WTC11 (cell line): Measurements from ENCODE around the gene DSTN. TPM values are rescaled to one million over a fixed set of nuclear protein-coding genes. Genes with fewer than 3 reads are reported as not detected.

ENCODE experiments used
- ATAC-seq: fragments of 200-7000 bp; cut with Tn5 transposase; 2 replicates; pipeline ENCODE4 v1.10.0; 2021; ENCODE audit warnings: mild to moderate bottlenecking, moderate library complexity
- CTCF ChIA-PET: fragments of 300-600 bp; sonication (Branson Sonifier 250); formaldehyde crosslinking; loops from one replicate; lab custom pipeline; 2021; ENCODE audit warnings: antibody characterized with exemption; lab: Charles Lee
- POLR2A ChIA-PET: fragments of 350-600 bp; sonication (Branson Sonifier 250); formaldehyde crosslinking; loops from one replicate; lab custom pipeline; 2021; ENCODE audit warnings: antibody characterized with exemption; lab: Charles Lee
- DNase-seq: peaks from one replicate; pipeline ENCODE4 v3.0.0; 2021; ENCODE audit warnings: low spot score
- H3K27ac Mint-ChIP-seq: 2 replicates; pipeline ENCODE4 v1.8.0; 2021; ENCODE audit warnings: mixed read lengths
- H3K27me3 Mint-ChIP-seq: 2 replicates; pipeline ENCODE4 v1.8.0; 2021; ENCODE audit warnings: low read depth, mild to moderate bottlenecking, moderate library complexity, mixed read lengths
- H3K36me3 Mint-ChIP-seq: 2 replicates; pipeline ENCODE4 v1.8.0; 2021; ENCODE audit warnings: mixed read lengths
- H3K4me1 Mint-ChIP-seq: 2 replicates; pipeline ENCODE4 v1.8.0; 2022; ENCODE audit warnings: mixed read lengths
- H3K4me3 Mint-ChIP-seq: 2 replicates; pipeline ENCODE4 v1.8.0; 2021; ENCODE audit warnings: mild to moderate bottlenecking, moderate library complexity, mixed read lengths
- H3K9me3 Mint-ChIP-seq: 2 replicates; pipeline ENCODE4 v1.8.0; 2021; ENCODE audit warnings: mixed read lengths
- CREM ChIP-seq: sonication (generic); formaldehyde crosslinking; IDR thresholded peaks from 2 replicates; pipeline ENCODE4 v1.8.1; 2022; ENCODE audit warnings: mild to moderate bottlenecking, missing genetic modification reagents, moderate library complexity
- FOXJ3 ChIP-seq: sonication (generic); formaldehyde crosslinking; IDR thresholded peaks from 2 replicates; pipeline ENCODE4 v1.9.0; 2021; ENCODE audit warnings: missing genetic modification reagents, mild to moderate bottlenecking, borderline replicate concordance
- MYBL2 ChIP-seq: sonication (generic); formaldehyde crosslinking; IDR thresholded peaks from 2 replicates; pipeline ENCODE4 v1.8.1; 2023; ENCODE audit warnings: mild to moderate bottlenecking, moderate library complexity, missing genetic modification reagents
- NFATC4 ChIP-seq: fragments of 250-450 bp; sonication (Bioruptor Pico); IDR thresholded peaks from 2 replicates; pipeline ENCODE4 v1.9.0; 2021; ENCODE audit warnings: mild to moderate bottlenecking
- NFYB ChIP-seq: sonication (generic); formaldehyde crosslinking; conservative IDR thresholded peaks from 2 replicates; pipeline ENCODE4 v1.8.0; 2022; ENCODE audit warnings: low read depth, missing genetic modification reagents
- NR1H2 ChIP-seq: sonication (generic); formaldehyde crosslinking; IDR thresholded peaks from 2 replicates; pipeline ENCODE4 v1.9.0; 2021; ENCODE audit warnings: mild to moderate bottlenecking, moderate library complexity, missing genetic modification reagents
- SOX15 ChIP-seq: fragments of 250-450 bp; sonication (Bioruptor Pico); IDR thresholded peaks from 2 replicates; pipeline ENCODE4 v1.9.0; 2021; ENCODE audit warnings: mild to moderate bottlenecking
- TP53 ChIP-seq: sonication (generic); formaldehyde crosslinking; IDR thresholded peaks from 2 replicates; pipeline ENCODE4 v1.8.1; 2023; ENCODE audit warnings: mild to moderate bottlenecking, missing genetic modification reagents
- ZNF219 ChIP-seq: sonication (generic); formaldehyde crosslinking; IDR thresholded peaks from 2 replicates; pipeline ENCODE4 v1.8.0; 2023; ENCODE audit warnings: missing genetic modification reagents, mild to moderate bottlenecking, borderline replicate concordance
- ZNF317 ChIP-seq: sonication (generic); formaldehyde crosslinking; IDR thresholded peaks from 2 replicates; pipeline ENCODE4 v1.8.1; 2023; ENCODE audit warnings: low read depth, mild to moderate bottlenecking, moderate library complexity, missing genetic modification reagents, borderline replicate concordance
- total RNA-seq: library from RNA; stranded (reverse); gene quantifications from 3 replicates; pipeline ENCODE4 v1.2.3, GENCODE V29; 2021
- TF ChIP-seq, protein P1 (sequence below): fragments of 250-450 bp; sonication (Bioruptor Pico); IDR thresholded peaks from 2 replicates; pipeline ENCODE4 v2.1.2; 2022; ENCODE audit warnings: mild to moderate bottlenecking, moderate library complexity
- TF ChIP-seq, protein P2 (sequence below): sonication (generic); formaldehyde crosslinking; IDR thresholded peaks from 2 replicates; pipeline ENCODE4 v1.8.0; 2023; ENCODE audit warnings: missing genetic modification reagents, mild to moderate bottlenecking, borderline replicate concordance
- TF ChIP-seq, protein P3 (sequence below): sonication (generic); formaldehyde crosslinking; IDR thresholded peaks from 2 replicates; pipeline ENCODE4 v1.8.0; 2022; ENCODE audit warnings: mild to moderate bottlenecking, missing genetic modification reagents
- TF ChIP-seq, protein P4 (sequence below): sonication (generic); formaldehyde crosslinking; IDR thresholded peaks from 2 replicates; pipeline ENCODE4 v1.8.1; 2023; ENCODE audit warnings: mild to moderate bottlenecking, missing genetic modification reagents, borderline replicate concordance
- TF ChIP-seq, protein P5 (sequence below): fragments of 250-450 bp; sonication (Bioruptor Pico); conservative IDR thresholded peaks from 2 replicates; pipeline ENCODE4 v1.9.0; 2021; ENCODE audit warnings: mild to moderate bottlenecking
- TF ChIP-seq, protein P6 (sequence below): fragments of 250-450 bp; sonication (Bioruptor Pico); IDR thresholded peaks from 2 replicates; pipeline ENCODE4 v1.9.0; 2021; ENCODE audit warnings: moderate library complexity, mild to moderate bottlenecking, inconsistent platforms, borderline replicate concordance
- TF ChIP-seq, protein P7 (sequence below): sonication (generic); formaldehyde crosslinking; conservative IDR thresholded peaks from 2 replicates; pipeline ENCODE4 v1.8.1; 2022; ENCODE audit warnings: mild to moderate bottlenecking, missing genetic modification reagents
- TF ChIP-seq, protein P8 (sequence below): fragments of 250-450 bp; sonication (Bioruptor Pico); IDR thresholded peaks from 2 replicates; pipeline ENCODE4 v1.8.0; 2021; ENCODE audit warnings: mild to moderate bottlenecking

Gene DSTN
- total RNA-seq, 1 experiment from 2014 or later = 153 TPM

DNA sequence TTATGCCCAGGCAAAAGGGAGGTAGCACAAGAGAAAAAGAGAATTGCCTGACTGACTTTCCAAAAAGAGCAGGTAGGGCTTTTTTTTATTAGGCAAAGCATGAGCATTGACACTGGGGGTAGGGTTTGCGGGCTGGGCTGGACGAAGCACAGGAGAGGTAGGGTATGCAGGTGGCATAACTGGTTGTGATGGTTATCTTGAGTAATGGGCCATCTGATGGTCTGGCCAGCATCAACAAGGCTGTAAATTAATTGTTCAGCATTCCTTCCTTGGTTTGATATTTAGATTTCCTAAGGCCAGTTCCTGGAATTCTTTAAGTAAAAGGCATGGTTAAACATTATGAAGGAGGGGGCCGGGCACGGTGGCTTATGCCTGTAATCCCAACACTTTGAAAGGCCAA, 24.7 kb upstream of the DSTN start:
- CTCF ChIA-PET = interaction anchor here (0.7 kb wide), 1 partner anchor 137 kb away, joined by 3 read pairs; no protein-coding TSS in a partner anchor
- TF ChIP-seq, protein P1, sequence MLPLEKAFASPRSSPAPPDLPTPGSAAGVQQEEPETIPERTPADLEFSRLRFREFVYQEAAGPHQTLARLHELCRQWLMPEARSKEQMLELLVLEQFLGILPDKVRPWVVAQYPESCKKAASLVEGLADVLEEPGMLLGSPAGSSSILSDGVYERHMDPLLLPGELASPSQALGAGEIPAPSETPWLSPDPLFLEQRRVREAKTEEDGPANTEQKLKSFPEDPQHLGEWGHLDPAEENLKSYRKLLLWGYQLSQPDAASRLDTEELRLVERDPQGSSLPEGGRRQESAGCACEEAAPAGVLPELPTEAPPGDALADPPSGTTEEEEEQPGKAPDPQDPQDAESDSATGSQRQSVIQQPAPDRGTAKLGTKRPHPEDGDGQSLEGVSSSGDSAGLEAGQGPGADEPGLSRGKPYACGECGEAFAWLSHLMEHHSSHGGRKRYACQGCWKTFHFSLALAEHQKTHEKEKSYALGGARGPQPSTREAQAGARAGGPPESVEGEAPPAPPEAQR (CRISPR knock-in tag) = no peak
- TF ChIP-seq, protein P2, sequence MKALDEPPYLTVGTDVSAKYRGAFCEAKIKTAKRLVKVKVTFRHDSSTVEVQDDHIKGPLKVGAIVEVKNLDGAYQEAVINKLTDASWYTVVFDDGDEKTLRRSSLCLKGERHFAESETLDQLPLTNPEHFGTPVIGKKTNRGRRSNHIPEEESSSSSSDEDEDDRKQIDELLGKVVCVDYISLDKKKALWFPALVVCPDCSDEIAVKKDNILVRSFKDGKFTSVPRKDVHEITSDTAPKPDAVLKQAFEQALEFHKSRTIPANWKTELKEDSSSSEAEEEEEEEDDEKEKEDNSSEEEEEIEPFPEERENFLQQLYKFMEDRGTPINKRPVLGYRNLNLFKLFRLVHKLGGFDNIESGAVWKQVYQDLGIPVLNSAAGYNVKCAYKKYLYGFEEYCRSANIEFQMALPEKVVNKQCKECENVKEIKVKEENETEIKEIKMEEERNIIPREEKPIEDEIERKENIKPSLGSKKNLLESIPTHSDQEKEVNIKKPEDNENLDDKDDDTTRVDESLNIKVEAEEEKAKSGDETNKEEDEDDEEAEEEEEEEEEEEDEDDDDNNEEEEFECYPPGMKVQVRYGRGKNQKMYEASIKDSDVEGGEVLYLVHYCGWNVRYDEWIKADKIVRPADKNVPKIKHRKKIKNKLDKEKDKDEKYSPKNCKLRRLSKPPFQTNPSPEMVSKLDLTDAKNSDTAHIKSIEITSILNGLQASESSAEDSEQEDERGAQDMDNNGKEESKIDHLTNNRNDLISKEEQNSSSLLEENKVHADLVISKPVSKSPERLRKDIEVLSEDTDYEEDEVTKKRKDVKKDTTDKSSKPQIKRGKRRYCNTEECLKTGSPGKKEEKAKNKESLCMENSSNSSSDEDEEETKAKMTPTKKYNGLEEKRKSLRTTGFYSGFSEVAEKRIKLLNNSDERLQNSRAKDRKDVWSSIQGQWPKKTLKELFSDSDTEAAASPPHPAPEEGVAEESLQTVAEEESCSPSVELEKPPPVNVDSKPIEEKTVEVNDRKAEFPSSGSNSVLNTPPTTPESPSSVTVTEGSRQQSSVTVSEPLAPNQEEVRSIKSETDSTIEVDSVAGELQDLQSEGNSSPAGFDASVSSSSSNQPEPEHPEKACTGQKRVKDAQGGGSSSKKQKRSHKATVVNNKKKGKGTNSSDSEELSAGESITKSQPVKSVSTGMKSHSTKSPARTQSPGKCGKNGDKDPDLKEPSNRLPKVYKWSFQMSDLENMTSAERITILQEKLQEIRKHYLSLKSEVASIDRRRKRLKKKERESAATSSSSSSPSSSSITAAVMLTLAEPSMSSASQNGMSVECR (CRISPR knock-in tag) = no peak
- no peak for DNase-seq
- no peaks in the 10 kb centered on the region for H3K36me3 Mint-ChIP-seq
- no peak for ATAC-seq
- no peak overlapping the region for H3K4me3 Mint-ChIP-seq
- H3K9me3 Mint-ChIP-seq = no peaks in the 10 kb centered on the region
- no peaks in the 10 kb centered on the region for H3K27me3 Mint-ChIP-seq
- H3K27ac Mint-ChIP-seq = no peak overlapping the region
- H3K4me1 Mint-ChIP-seq = no peaks in the 10 kb centered on the region
- POLR2A ChIA-PET = no interaction called here

DNA sequence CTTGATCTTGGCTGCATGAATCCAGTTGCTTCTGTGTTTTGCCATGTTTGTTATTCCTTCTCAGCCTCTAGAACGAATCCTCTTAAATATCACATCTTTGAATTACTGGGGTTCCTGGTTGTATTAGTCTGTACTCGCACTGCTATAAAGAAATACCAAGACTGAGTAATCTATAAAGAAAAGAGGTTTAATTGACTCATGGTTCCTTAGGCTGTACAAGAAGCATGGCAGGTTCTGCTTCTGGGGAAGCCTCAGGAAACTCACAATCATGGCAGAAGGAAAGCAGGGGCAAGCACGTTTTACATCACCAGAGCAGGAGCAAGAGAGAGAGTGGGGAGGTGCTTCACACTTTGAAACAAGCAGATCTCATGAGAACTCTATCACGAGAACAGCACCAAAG, 20.7 kb upstream of the DSTN start:
- CTCF ChIA-PET = no interaction called here
- ATAC-seq = no peak
- no peak for DNase-seq
- TF ChIP-seq TP53 (CRISPR knock-in tag) (no peak), CREM (no peak), SOX15 (CRISPR knock-in tag) (no peak), NFYB (CRISPR knock-in tag) (no peak), ZNF219 (CRISPR knock-in tag) (no peak), NR1H2 (CRISPR knock-in tag) (no peak), ZNF317 (CRISPR knock-in tag) (no peak), NFATC4 (no peak), MYBL2 (CRISPR knock-in tag) (no peak), FOXJ3 (CRISPR knock-in tag) (no peak)
- TF ChIP-seq, protein P3, sequence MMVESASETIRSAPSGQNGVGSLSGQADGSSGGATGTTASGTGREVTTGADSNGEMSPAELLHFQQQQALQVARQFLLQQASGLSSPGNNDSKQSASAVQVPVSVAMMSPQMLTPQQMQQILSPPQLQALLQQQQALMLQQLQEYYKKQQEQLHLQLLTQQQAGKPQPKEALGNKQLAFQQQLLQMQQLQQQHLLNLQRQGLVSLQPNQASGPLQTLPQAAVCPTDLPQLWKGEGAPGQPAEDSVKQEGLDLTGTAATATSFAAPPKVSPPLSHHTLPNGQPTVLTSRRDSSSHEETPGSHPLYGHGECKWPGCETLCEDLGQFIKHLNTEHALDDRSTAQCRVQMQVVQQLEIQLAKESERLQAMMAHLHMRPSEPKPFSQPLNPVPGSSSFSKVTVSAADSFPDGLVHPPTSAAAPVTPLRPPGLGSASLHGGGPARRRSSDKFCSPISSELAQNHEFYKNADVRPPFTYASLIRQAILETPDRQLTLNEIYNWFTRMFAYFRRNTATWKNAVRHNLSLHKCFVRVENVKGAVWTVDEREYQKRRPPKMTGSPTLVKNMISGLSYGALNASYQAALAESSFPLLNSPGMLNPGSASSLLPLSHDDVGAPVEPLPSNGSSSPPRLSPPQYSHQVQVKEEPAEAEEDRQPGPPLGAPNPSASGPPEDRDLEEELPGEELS (CRISPR knock-in tag) = no peak
- TF ChIP-seq, protein P4, sequence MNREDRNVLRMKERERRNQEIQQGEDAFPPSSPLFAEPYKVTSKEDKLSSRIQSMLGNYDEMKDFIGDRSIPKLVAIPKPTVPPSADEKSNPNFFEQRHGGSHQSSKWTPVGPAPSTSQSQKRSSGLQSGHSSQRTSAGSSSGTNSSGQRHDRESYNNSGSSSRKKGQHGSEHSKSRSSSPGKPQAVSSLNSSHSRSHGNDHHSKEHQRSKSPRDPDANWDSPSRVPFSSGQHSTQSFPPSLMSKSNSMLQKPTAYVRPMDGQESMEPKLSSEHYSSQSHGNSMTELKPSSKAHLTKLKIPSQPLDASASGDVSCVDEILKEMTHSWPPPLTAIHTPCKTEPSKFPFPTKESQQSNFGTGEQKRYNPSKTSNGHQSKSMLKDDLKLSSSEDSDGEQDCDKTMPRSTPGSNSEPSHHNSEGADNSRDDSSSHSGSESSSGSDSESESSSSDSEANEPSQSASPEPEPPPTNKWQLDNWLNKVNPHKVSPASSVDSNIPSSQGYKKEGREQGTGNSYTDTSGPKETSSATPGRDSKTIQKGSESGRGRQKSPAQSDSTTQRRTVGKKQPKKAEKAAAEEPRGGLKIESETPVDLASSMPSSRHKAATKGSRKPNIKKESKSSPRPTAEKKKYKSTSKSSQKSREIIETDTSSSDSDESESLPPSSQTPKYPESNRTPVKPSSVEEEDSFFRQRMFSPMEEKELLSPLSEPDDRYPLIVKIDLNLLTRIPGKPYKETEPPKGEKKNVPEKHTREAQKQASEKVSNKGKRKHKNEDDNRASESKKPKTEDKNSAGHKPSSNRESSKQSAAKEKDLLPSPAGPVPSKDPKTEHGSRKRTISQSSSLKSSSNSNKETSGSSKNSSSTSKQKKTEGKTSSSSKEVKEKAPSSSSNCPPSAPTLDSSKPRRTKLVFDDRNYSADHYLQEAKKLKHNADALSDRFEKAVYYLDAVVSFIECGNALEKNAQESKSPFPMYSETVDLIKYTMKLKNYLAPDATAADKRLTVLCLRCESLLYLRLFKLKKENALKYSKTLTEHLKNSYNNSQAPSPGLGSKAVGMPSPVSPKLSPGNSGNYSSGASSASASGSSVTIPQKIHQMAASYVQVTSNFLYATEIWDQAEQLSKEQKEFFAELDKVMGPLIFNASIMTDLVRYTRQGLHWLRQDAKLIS (CRISPR knock-in tag) = no peak
- TF ChIP-seq, protein P5, sequence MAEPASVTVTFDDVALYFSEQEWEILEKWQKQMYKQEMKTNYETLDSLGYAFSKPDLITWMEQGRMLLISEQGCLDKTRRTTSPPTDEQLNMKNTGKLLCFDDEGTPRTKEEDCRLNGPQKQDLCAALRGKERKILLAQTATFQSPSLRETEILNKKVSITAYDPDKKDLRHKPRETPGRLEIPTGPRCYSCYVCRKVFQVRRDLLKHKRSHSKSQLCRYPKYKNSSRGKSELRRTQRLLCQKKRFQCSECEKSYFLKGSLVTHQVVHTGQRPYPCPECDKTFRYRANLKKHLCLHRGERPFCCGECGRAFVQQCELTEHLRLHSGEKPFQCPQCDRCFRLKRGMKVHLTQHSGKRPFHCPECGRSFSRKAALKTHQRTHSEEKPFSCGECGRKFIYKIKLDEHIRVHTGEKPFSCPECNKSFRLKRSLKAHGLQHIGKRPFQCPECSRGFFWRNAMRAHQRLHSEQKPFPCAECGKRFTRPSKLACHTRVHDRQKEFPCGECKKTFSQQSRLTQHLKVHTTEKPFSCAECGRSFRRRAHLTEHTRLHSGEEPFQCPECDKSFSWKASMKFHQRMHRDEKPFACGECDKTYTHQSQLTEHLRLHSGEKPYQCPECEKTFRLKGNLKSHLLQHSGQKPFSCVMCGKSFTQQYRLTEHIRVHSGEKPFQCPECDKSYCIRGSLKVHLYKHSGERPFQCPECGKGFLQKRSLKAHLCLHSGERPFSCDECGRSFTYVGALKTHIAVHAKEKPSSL = no peak
- TF ChIP-seq, protein P6, sequence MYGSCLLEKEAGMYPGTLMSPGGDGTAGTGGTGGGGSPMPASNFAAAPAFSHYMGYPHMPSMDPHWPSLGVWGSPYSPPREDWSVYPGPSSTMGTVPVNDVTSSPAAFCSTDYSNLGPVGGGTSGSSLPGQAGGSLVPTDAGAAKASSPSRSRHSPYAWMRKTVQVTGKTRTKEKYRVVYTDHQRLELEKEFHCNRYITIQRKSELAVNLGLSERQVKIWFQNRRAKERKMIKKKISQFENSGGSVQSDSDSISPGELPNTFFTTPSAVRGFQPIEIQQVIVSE (CRISPR knock-in tag) = no peak
- TF ChIP-seq, protein P7, sequence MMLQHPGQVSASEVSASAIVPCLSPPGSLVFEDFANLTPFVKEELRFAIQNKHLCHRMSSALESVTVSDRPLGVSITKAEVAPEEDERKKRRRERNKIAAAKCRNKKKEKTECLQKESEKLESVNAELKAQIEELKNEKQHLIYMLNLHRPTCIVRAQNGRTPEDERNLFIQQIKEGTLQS (CRISPR knock-in tag) = no peak
- TF ChIP-seq, protein P8, sequence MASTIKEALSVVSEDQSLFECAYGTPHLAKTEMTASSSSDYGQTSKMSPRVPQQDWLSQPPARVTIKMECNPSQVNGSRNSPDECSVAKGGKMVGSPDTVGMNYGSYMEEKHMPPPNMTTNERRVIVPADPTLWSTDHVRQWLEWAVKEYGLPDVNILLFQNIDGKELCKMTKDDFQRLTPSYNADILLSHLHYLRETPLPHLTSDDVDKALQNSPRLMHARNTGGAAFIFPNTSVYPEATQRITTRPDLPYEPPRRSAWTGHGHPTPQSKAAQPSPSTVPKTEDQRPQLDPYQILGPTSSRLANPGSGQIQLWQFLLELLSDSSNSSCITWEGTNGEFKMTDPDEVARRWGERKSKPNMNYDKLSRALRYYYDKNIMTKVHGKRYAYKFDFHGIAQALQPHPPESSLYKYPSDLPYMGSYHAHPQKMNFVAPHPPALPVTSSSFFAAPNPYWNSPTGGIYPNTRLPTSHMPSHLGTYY (CRISPR knock-in tag) = no peak

More for the DNA sequence above, 20.7 kb upstream of the DSTN start:
- Mint-ChIP-seq H3K27ac (no peak overlapping the region), H3K27me3 (no peaks in the 10 kb centered on the region), H3K4me1 (no peaks in the 10 kb centered on the region), H3K4me3 (no peak overlapping the region), H3K36me3 (no peaks in the 10 kb centered on the region), H3K9me3 (no peaks in the 10 kb centered on the region)
- POLR2A ChIA-PET = no interaction called here
